GM18499 (cell line): ENCODE results near the gene PALM2AKAP2.

Experiments
- ATAC-seq: cut with Tn5 transposase; IDR thresholded peaks from one replicate; pipeline ENCODE4 v1.9.1; 2021; ENCODE audit warnings: moderate number of reproducible peaks; ENCODE audit not compliant: insufficient read depth, unreplicated experiment

The PALM2AKAP2 gene

DNA sequence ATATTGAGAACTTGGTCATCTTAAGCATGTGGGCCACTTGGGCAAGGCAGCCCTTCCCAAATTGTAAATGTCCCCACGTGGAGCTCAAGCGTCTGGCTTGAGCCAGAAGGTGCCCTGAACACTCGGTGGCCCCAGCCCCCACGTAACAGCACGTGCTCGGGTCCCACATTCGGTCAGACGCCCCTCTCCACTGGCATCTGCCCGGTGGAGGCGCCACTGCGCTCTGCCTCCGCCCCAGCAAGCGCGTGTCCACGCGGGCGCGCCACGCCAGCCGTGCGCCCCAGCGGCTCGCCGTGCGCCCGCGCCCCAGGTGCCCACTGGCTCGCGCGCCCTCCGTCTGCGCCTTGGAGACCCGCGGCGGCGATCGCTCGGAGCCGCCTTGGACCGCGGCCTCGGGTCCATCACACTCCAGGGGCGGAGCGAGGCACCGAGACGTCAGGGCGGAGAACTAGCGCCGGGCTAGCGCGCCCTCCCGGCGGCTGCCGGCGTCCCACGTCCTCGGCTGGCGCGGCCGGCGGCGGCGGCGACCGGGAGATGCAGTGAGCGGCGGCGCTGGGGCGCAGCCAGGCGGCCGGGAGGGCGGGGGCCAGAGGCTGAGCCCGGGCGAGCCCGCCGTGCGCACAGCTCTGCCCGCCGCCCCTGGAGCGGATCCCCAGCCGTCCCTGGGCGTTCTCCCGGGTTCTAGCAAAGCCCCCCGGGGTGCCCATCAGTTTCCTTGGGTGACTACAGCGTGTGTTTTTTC, at the start of gene PALM2AKAP2:
PALM2AKAP2 (plus strand) TSS at position 488 of the 742 bp plus-strand sequence. CDS start 291 bp downstream, outside the sequence.
- no peak for ATAC-seq

DNA sequence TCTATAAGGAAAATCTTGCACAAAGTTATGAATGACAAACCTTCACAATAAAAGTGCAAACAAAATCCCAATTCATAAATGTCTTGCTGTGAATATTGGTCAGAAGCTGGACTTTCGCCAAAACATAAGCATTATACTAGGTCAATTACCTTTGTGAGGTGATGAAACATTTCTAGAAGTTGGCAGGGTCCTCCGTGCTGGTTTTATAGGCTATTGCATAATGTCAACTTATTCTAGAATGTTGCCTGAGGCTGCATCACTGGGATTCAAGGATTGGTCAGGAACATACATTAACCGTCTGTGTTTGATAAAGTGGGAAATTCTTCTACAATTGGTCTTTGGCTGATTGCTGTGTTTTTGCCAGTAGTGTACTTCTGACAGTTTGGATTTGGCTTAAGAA, 49.8 kb upstream of the PALM2AKAP2 start:
- ATAC-seq, result no peak

DNA sequence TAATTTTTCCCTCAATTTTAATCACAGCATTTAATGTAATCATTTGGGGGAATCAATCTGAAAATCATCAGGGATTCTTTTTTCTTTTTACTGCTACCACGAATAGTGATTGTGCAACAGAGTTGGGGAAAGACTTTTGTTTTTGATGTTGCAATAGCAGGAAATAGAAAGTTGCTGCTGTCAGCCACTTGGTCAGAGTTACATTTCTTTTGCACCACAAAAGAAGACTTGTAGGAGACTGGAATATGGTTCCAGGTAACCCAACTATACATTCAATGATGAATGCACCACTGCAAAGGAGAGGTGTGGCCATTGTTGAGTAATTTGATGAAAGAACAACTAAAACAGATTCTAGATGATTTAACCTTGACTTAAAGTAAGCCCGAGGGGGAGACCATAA, 46.3 kb upstream of the PALM2AKAP2 start:
- ATAC-seq, result no peak

DNA sequence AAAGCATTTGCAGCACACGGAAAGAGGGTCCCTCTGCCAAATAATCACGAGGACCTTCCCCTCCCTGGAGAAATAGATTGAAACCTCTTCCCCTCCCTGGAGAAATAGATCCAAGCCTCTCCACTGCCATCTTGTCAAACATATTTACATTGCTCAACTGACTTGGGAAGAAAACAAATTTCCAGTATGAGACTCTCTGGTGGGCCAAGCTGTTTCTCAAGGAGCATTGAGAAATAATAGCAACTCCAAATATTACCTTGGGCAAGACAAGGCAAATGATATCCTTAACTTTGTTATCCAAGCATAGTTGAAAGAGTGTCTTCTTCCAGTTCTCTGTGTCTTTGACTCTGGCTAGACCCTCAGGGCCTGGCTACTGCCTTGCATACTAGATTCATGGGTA, 45.2 kb upstream of the PALM2AKAP2 start:
- ATAC-seq, result no peak

DNA sequence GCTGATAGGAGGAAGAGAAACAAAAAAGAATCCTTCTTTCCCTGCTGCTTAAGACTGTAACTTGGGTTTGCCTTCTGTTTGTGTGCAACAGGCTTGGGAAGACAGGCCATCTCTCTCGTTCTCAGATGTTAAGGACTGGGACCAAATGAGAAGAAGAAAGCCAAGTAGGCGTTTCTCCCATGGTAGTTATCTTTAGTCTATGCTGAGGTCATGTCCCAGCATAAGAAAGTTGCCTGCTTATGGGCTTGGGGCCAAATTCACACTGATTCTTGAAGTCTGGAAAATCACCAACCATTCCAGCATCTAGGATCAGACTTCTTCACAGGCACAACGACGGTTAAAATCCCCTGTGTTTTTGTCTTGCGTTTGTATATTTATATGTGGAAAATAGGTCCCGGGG, 44.2 kb upstream of the PALM2AKAP2 start:
- ATAC-seq, result no peak

DNA sequence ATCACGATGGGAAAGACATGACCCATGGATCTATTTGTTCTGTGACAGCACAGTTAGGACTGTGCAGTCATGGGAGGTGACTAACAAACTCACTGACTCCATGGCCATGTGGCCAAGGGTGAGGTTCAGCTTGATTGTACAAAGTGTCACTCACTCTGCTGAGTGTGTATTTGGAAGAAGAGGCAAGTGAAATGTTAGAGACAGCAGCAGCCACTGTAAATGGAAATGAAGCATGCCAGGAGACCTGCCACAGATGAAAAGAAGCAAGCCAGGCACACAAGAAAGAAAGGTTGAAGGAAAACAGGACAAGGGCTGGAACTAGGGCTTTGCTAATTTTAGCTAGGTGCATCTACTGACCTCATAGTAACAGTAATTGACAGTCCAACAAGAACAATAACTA, 42.7 kb upstream of the PALM2AKAP2 start:
- ATAC-seq, result no peak

DNA sequence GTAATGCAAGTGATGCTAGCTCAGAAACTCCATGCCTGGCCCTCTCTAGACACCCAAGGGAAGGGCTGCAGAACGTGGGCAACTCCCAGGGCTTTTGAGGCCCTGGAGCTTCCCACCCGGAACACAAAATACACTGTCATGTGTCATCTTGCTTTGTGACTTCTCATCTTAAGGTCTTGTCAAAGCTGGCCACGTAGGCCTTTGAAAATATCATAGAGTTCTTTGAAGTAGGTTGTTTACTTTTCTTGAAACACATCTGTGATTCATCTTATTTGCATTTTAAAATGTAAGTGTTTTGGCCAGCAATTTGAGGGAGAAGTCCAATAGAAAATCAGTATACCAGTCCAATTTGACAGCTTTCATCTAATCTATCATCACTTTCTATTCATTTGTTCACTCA, 40.2 kb upstream of the PALM2AKAP2 start:
- no peak for ATAC-seq

DNA sequence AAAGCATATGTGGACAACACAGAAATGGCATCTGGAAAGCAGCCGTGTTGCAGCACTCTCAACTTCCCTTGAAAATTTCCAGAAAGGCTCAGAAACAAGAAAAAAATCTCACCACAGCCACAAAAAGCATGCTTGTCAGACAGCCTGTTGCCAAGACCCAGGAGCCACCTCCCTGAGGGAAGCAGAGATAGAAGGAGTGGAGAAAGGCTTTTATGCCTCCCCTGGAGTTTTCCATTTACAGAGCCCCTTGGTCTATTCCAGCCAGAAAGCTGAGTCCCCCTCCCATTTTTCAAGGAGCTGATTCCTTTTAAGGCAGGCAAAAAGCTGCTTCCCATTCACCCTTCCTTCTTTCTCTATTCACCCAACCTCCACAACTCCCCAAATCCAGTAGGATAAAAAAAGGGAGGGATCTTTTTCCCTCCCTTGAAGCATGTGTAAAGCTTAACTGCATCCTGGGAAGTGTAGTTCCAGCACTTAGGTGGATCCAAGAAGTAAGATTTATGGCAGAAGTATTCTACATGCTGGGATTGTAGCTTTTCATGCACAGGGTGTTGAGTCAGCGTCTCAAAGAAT, 37.1 kb upstream of the PALM2AKAP2 start:
- no peak for ATAC-seq

DNA sequence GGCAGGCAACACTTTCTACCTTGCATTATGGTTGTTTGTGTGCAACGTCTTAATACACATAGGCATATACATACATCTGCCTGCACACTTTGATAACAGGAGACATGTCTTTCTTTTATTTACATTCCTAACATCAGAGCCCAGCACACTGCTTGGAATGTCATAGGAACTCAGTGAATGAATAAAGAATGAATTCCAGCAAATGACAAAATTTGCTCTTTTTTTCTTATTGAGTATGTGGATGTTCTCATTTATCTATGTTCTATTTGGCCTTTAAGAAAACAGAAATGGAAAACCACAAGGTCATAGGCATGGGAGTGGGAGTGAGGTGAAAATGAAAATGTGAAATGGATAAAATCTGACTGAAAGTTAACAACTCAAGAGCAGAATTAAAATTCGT, 36.3 kb upstream of the PALM2AKAP2 start:
- no peak for ATAC-seq

DNA sequence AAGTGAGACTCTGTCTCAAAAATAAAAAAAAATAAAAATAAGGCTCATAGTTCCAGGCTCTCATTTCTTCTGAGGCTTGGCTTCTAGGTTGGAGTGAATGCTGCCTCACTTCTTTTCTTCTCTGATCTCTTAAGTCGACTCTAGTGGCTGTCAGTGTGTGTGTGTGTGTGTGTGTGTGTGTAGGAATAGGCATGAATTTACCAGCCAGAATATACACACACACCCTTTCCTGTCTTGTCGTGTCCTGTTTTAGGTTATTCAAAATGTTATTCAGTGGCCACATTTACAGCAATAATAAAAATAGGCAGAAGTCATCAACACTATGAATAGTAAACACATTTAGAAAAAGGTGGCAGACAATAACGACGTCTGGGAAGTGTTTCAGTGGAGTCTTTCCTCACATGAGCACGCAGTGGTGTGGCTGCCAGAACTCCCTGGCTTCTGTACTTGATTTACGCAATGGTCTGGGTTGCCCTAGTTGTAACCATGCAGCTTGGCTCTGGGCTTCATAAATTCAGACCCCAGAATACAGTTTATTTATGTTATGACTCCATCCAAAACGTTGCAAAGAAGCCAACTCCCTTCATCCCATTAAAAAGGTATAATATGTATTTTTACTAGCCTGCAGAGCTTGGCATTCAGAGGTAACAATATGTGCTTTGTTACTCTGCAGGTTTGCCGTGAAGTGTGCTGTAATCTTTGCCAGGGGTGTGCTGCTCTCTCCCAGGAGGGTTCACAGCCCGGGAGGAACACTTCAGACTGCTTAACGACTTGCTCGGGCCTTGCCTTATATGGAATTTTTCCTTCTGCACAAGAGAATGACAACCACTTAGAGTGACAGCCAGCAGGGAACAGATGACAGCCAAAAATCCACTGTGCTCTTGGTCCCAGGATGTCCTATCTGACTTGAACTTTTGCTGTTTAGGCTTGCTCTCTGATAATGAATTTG, 34.4 kb upstream of the PALM2AKAP2 start:
- ATAC-seq, result no peak

DNA sequence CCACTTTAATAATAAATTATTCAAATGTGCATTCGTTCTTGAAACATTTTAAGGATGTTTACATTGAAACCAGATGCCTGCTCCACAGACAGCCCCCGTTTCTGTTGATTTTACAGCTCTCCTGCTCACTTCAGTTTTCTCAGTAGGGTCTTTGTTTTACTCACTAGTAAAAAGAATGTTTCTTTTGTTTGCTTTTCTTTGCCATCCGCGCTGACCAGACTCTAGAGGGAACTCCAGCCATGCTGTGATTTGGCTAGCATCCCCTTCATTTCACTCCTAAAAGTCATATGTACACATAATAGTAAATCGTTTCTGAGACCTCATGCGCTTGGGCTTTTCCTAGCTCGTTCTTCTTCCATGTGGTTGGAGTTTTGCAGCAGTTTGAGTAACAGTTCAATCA, 28.7 kb upstream of the PALM2AKAP2 start:
- ATAC-seq, result no peak

DNA sequence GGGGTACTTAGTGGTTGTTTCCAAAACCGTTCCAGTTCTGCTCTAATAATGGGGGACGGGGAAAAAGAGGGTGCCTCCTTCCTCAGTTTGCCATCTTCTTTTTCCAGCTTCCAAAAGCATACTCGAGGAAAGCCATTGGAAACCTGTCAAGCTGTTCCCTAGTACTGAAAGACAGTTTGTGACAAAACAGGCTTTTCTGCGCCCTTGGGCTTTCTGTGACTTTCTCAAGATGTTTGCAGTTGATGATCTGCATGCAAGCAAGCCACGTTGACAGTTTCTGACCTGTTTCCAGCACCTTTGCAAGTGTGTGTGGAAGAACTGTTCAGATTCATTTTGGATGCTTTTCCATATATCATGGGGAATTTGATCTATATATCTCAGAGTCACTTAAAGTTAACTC, 26.7 kb upstream of the PALM2AKAP2 start:
- no peak for ATAC-seq

DNA sequence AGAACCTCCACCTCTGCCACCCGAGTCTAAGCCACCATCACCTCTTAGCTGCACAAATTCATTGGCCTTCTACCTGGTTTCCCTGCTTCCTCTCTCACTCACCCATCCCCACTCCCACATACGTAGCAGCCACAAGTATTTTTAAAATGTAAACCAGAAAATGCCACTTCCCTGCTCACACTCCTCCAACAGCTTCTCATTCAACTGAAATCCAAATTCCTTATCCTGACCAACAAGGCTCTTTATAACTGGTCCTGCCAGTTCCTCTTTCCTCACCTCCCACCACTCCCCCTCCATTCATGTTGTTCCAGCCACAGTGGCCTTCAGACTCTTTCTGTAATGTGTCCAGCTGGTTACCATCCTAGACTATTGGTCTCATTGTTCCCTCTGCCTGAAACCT, 25.0 kb upstream of the PALM2AKAP2 start:
- ATAC-seq, result no peak

DNA sequence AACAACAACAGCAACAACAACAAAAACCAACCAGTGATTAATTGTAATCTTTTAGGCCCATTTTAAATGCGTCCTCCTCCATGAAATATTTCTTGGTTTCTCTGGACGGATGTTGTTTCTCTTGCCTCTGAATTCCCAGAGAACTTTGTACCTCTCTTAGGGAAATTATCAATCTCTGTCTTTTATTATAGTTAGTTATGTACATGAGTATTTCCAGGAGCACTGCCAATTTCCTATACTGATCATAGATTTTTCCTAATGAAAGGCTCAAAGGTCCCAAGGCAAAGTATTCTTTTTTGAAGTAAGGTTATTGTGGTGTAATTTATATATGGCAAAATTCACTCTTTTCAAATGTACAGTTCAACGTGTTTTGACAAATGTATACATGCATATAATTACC, 20.4 kb upstream of the PALM2AKAP2 start:
- ATAC-seq, result no peak

DNA sequence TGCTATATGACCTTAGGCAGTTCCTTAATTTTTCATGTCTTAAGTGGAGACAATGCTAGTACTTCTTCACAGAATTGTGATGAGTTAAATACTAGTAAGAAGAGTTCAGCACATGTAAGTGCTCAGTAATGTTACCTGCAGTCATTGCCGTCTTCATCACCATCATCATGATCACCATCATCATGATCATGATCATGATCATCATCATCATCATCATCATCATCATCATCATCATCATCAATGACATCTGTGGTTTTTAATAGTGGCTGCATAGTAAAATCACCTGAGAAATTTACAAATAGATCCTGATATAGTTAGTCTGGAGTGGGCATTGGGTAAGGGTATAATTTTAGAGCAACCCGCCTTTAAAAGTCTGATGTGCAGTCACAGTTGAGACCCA, 14.7 kb upstream of the PALM2AKAP2 start:
- no peak for ATAC-seq

DNA sequence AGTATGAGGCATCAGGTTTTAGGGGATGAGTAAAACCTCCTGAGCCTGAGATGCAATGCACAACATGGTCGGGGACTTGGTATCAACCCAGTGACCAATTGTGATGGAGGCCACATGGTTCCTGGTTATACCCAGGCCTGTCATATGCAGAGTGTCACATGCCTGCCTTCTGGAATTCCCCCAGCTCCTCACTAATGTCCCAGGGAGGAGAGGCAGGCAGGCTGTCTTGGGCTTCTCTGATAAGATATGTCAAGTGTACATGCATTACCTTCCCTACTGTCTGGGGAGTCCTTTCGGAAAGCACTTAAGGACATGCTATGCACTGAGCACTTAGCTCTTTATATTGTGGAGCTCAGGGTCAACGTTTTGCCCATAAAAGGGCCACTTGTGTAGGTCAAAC, 14.2 kb upstream of the PALM2AKAP2 start:
- ATAC-seq, result no peak

DNA sequence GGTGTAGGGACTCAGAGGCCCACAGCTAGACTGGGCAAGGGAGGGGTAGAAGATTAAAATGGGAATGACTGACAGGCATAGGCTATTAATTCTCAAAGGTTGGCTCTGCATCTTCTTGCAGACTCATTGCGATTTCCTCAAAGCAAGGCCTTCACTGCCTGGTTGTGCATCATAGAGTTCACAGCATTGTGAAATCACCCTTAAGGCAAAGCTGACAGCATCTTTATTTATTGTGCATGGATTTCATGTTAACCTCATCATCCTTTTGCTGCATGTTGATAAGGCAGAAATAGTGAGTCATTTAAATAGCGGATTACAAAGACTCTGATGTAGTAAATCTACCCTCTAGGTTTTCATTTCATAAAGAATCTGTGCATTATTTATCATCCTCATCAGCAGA, 13.6 kb upstream of the PALM2AKAP2 start:
- ATAC-seq, result no peak

DNA sequence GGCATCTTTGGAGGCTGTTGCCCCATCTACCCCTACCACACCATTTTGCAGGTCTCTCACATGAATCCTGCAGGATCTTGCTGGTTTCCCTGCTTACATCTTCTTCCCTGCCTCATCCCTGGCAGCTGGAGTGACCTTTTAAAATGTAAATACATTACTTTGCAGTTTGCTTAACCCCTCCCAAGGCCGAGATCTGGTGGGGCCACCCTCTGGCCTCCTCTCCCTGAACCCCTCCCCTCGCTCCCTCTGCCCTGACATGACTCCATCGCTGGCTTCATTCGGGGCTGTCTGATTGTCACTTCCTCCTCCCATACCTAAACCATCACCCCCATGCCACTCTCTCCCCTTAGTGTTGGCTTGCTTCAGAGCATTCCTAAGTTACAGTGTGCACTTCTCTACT, 12.6 kb upstream of the PALM2AKAP2 start:
- no peak for ATAC-seq

DNA sequence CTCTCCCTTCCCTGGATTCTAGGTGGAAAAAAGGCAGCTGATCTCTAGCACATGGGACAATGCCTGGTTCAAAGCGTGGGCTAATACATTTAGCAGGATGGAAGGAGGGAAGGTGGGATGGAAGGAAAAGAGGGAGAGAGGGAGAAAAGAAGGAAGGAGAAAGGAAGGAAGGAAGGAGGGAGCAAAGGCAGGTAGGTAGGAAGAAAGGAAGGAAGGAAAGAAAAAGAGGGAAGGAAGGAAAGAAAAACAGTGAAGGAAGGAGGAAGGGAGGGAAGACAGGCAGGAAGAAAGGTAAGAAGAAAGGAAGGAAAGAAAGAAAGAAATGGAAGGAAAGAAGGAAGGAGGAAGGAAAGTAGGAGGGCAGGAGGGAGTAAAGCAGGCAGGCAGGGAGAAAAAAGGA, 12.2 kb upstream of the PALM2AKAP2 start:
- ATAC-seq, result no peak

DNA sequence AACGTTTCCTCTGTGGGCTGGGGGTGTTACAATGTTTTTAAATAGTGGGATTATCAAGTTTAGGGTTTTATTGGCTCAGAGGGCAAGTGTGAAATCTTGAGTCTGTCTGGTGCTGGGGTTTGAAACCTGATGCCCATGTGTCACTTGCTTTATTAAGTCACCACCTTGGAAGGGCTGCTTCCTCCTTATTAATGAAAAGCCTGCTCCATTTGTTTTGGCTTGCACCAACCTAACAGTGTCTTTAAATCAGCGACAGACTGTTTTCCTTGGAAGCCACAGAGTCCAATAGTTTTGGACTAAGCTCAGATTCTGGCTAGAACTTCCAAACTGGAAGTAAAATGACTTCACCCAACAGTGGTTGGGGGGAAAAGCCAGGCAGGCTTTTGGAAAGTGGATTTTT, 10.7 kb upstream of the PALM2AKAP2 start:
- ATAC-seq, result no peak

DNA sequence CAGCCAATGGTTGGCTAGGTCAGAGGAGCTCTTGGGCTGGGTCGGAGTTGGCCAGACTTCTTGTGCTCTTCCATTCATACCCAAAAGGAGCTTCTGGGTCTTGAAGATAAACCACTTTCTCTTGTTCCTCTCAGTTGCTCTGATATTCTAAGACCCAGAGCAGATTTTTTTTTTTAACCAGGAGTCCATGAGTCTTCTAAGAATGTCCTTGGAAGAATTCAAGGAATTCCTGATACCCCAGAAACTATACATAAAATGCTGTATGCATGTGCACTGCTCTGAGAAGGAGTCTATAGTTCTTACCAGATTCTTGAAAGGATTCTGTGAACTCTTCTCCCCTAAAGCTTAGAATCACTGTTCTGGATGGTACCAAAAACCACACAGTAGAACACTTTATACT, 9.9 kb upstream of the PALM2AKAP2 start:
- ATAC-seq, result no peak
